Measurements from ENCODE around the gene CCNB1. TPM values are rescaled to one million over a fixed set of nuclear protein-coding genes. Genes with fewer than 3 reads are reported as not detected.
A peak's percentile ranks its signal among the peaks of the same experiment; 100 is the strongest.
"Not testable (repeated sequence)": the region's sequence is repeated elsewhere in the genome, so short reads cannot be mapped to it uniquely, and the experiment has no call there.

Gene CCNB1
- total RNA-seq, 2 experiments from 2014 or later = 163 to 205 TPM

- ChIA-PET POLR2A (no interaction called here), CTCF (no interaction called here)
- H3K27ac Mint-ChIP-seq = no peak overlapping the region
These were observed 17.8 kb upstream of the CCNB1 start for GRCh38 chr5:69148981-69149675.

GRCh38 chr5:69149676-69150010 lies 17.3 kb upstream of the CCNB1 start:
- no peaks in the 10 kb centered on the region for H3K27me3 Mint-ChIP-seq
- ATAC-seq = no peak
- no peaks in the 10 kb centered on the region for H3K4me1 Mint-ChIP-seq
- H3K9me3 Mint-ChIP-seq (ENCODE audit: low read depth) = no peaks in the 10 kb centered on the region
- H3K4me3 Mint-ChIP-seq = no peak overlapping the region
- POLR2A ChIA-PET = no interaction called here
- CTCF ChIA-PET = no interaction called here
- no peak overlapping the region for H3K27ac Mint-ChIP-seq
- intact Hi-C loops (cut with DNase I, micrococcal nuclease) = no loop called here
- no peak for DNase-seq
- H3K36me3 Mint-ChIP-seq (ENCODE audit: low read depth) = no peaks in the 10 kb centered on the region

More at GRCh38 chr5:69148981-69149675, 17.8 kb upstream of the CCNB1 start:
- H3K27me3 Mint-ChIP-seq = no peaks in the 10 kb centered on the region
- H3K4me3 Mint-ChIP-seq = no peak overlapping the region
- H3K36me3 Mint-ChIP-seq (ENCODE audit: low read depth) = no peaks in the 10 kb centered on the region
- DNase-seq = no peak
- no peaks in the 10 kb centered on the region for H3K9me3 Mint-ChIP-seq (ENCODE audit: low read depth)
- H3K4me1 Mint-ChIP-seq = no peaks in the 10 kb centered on the region
- intact Hi-C loops (cut with DNase I, micrococcal nuclease) = no loop called here
- no peak for ATAC-seq

- H3K27me3 Mint-ChIP-seq = no peaks in the 10 kb centered on the region
- intact Hi-C loops (cut with DNase I, micrococcal nuclease) = loop anchor here in 1 of 2 experiments (2.0 kb wide), 1 partner anchor 20 kb away; no protein-coding TSS in a partner anchor
- DNase-seq (no peak), ATAC-seq (no peak)
- H3K4me3 Mint-ChIP-seq = no peak overlapping the region
- H3K9me3 Mint-ChIP-seq (ENCODE audit: low read depth) = no peaks in the 10 kb centered on the region
- ChIA-PET POLR2A (no interaction called here), CTCF (no interaction called here)
- no peaks in the 10 kb centered on the region for H3K36me3 Mint-ChIP-seq (ENCODE audit: low read depth)
- H3K27ac Mint-ChIP-seq = no peak overlapping the region
- no peaks in the 10 kb centered on the region for H3K4me1 Mint-ChIP-seq
These were observed 14.2 kb upstream of the CCNB1 start for GRCh38 chr5:69152731-69153130.

- intact Hi-C loops (cut with DNase I, micrococcal nuclease) = no loop called here
- H3K4me3 Mint-ChIP-seq = no peak overlapping the region
- CTCF ChIA-PET = no interaction called here
- no peaks in the 10 kb centered on the region for H3K36me3 Mint-ChIP-seq (ENCODE audit: low read depth)
- no peaks in the 10 kb centered on the region for H3K27me3 Mint-ChIP-seq
- DNase-seq = no peak
- POLR2A ChIA-PET = no interaction called here
- ATAC-seq = no peak
- no peaks in the 10 kb centered on the region for H3K9me3 Mint-ChIP-seq (ENCODE audit: low read depth)
- no peak overlapping the region for H3K27ac Mint-ChIP-seq
- H3K4me1 Mint-ChIP-seq = no peaks in the 10 kb centered on the region
These were observed 10.5 kb upstream of the CCNB1 start for GRCh38 chr5:69156456-69156855.

GRCh38 chr5:69158039-69158438 lies 8.9 kb upstream of the CCNB1 start:
- intact Hi-C loops (cut with DNase I, micrococcal nuclease) = no loop called here
- ChIA-PET POLR2A (no interaction called here), CTCF (interaction anchor here (1.3 kb wide), 1 partner anchor 11 kb away, joined by 4 read pairs; no protein-coding TSS in a partner anchor)
- H3K4me1 Mint-ChIP-seq = no peaks in the 10 kb centered on the region
- no peaks in the 10 kb centered on the region for H3K36me3 Mint-ChIP-seq (ENCODE audit: low read depth)
- H3K27ac Mint-ChIP-seq = no peak overlapping the region
- DNase-seq (no peak), ATAC-seq (no peak)
- H3K4me3 Mint-ChIP-seq = no peak overlapping the region
- no peaks in the 10 kb centered on the region for H3K9me3 Mint-ChIP-seq (ENCODE audit: low read depth)
- H3K27me3 Mint-ChIP-seq = no peaks in the 10 kb centered on the region

GRCh38 chr5:69160651-69161050 lies 6.3 kb upstream of the CCNB1 start:
- CTCF ChIA-PET = no interaction called here
- H3K36me3 Mint-ChIP-seq (ENCODE audit: low read depth) = no peaks in the 10 kb centered on the region
- H3K9me3 Mint-ChIP-seq (ENCODE audit: low read depth) = no peaks in the 10 kb centered on the region
- no peak overlapping the region for H3K27ac Mint-ChIP-seq
- no peaks in the 10 kb centered on the region for H3K27me3 Mint-ChIP-seq
- POLR2A ChIA-PET = no interaction called here
- H3K4me3 Mint-ChIP-seq = no peak overlapping the region
- H3K4me1 Mint-ChIP-seq = no peaks in the 10 kb centered on the region
- ATAC-seq = no peak
- intact Hi-C loops (cut with DNase I, micrococcal nuclease) = loop anchor here in 1 of 2 experiments (10.0 kb wide), 1 partner anchor 174 kb away; the partner anchor contains the start of gene CCDC125
- DNase-seq = no peak

GRCh38 chr5:69167493-69167855 lies 524 bp downstream of the CCNB1 start:
- Mint-ChIP-seq H3K4me3 (peak overlapping the region; percentile 94), H3K36me3 (ENCODE audit: low read depth) (peaks cover 46% of the 10 kb centered on the region), H3K27me3 (no peaks in the 10 kb centered on the region), H3K9me3 (ENCODE audit: low read depth) (no peaks in the 10 kb centered on the region), H3K27ac (peak overlapping the region; percentile 81), H3K4me1 (peaks cover 17% of the 10 kb centered on the region)
- POLR2A ChIA-PET = interaction anchor here (1.4 kb wide), 1 partner anchor 15 kb away, joined by 4 read pairs; no protein-coding TSS in a partner anchor
- ATAC-seq (no peak), DNase-seq (peak; percentile 8)
- intact Hi-C loops (cut with DNase I, micrococcal nuclease) = loop anchor here (1.0 to 10.0 kb wide), 6 partner anchors 22 to 202 kb away; partner anchors contain the start of genes AK6 (in 1 of the 2), CCDC125 (in 1 of the 2), CDK7 (in 1 of the 2) and CENPH (in 1 of the 2)
- CTCF ChIA-PET = interaction anchor here (0.6 to 1.8 kb wide), 4 partner anchors 10 to 74 kb away, joined by 4 to 7 read pairs (median 5); partner anchors contain the start of genes CENPH and SLC30A5

GRCh38 chr5:69167929-69168328 lies 979 bp downstream of the CCNB1 start:
- Mint-ChIP-seq H3K36me3 (ENCODE audit: low read depth) (peaks cover 49% of the 10 kb centered on the region), H3K27me3 (no peaks in the 10 kb centered on the region), H3K4me3 (peak overlapping the region; percentile 94), H3K4me1 (peaks cover 17% of the 10 kb centered on the region), H3K27ac (peak overlapping the region; percentile 81), H3K9me3 (ENCODE audit: low read depth) (no peaks in the 10 kb centered on the region)
- ChIA-PET POLR2A (interaction anchor here (1.4 kb wide), 1 partner anchor 14 kb away, joined by 4 read pairs; no protein-coding TSS in a partner anchor), CTCF (interaction anchor here (1.7 to 1.8 kb wide), 2 partner anchors 10 to 75 kb away, joined by 4 to 6 read pairs; partner anchors contain the start of gene SLC30A5)
- no peak for ATAC-seq
- intact Hi-C loops (cut with DNase I, micrococcal nuclease) = loop anchor here (1.0 to 10.0 kb wide), 6 partner anchors 21 to 201 kb away; partner anchors contain the start of genes AK6 (in 1 of the 2), CCDC125 (in 1 of the 2), CDK7 (in 1 of the 2) and CENPH (in 1 of the 2)
- no peak for DNase-seq

GRCh38 chr5:69170495-69170894 lies 3.5 kb downstream of the CCNB1 start:
- intact Hi-C loops (cut with DNase I, micrococcal nuclease) = no loop called here
- ATAC-seq (no peak), DNase-seq (no peak)
- Mint-ChIP-seq H3K36me3 (ENCODE audit: low read depth) (peaks cover 72% of the 10 kb centered on the region), H3K9me3 (ENCODE audit: low read depth) (no peaks in the 10 kb centered on the region), H3K27me3 (no peaks in the 10 kb centered on the region), H3K4me3 (no peak overlapping the region), H3K27ac (no peak overlapping the region), H3K4me1 (peaks cover 17% of the 10 kb centered on the region)
- POLR2A ChIA-PET = no interaction called here
- CTCF ChIA-PET = interaction anchor here (1.1 kb wide), 1 partner anchor 77 kb away, joined by 3 read pairs; the partner anchor contains the start of gene SLC30A5

- peaks cover 17% of the 10 kb centered on the region for H3K4me1 Mint-ChIP-seq
- DNase-seq (no peak), ATAC-seq (no peak)
- no peaks in the 10 kb centered on the region for H3K27me3 Mint-ChIP-seq
- ChIA-PET POLR2A (no interaction called here), CTCF (interaction anchor here (0.6 to 1.1 kb wide), 2 partner anchors 77 to 96 kb away, joined by 3 read pairs; partner anchors contain the start of gene SLC30A5)
- H3K36me3 Mint-ChIP-seq (ENCODE audit: low read depth) = peaks cover 76% of the 10 kb centered on the region
- intact Hi-C loops (cut with DNase I, micrococcal nuclease) = no loop called here
- no peak overlapping the region for H3K27ac Mint-ChIP-seq
- no peak overlapping the region for H3K4me3 Mint-ChIP-seq
- no peaks in the 10 kb centered on the region for H3K9me3 Mint-ChIP-seq (ENCODE audit: low read depth)
These were observed 4.0 kb downstream of the CCNB1 start for GRCh38 chr5:69170969-69171368.

GRCh38 chr5:69181659-69182293 lies 14.8 kb downstream of the CCNB1 start:
- H3K27ac Mint-ChIP-seq; DNase-seq; H3K9me3 Mint-ChIP-seq (ENCODE audit: low read depth); H3K4me1 Mint-ChIP-seq; H3K36me3 Mint-ChIP-seq (ENCODE audit: low read depth); intact Hi-C loops (cut with DNase I, micrococcal nuclease); H3K27me3 Mint-ChIP-seq; H3K4me3 Mint-ChIP-seq: not testable (repeated sequence)
- CTCF ChIA-PET = interaction anchor here (1.0 kb wide), 1 partner anchor 18 kb away, joined by 3 read pairs; no protein-coding TSS in a partner anchor
- POLR2A ChIA-PET = interaction anchor here (0.9 to 1.4 kb wide), 2 partner anchors 8 to 14 kb away, joined by 4 to 5 read pairs; partner anchors contain the start of genes CCNB1 and CENPH
- peak; percentile 12 for ATAC-seq

Measured in activated CD4-positive, alpha-beta T cell treated with anti-CD3 and anti-CD28 coated beads for 36 hours (primary cell).